Stimulated activated CD8-positive, alpha-beta memory T cell treated with anti-CD3 and anti-CD28 coated beads, Interleukin-2, amount 100 ng/mL, for 48 hours (primary cell): Measurements from ENCODE around the gene UCKL1.

Experiments used
- DNase-seq, 2 donors: peaks; one replicate each; pipeline ENCODE4 v3.0.0-alpha.2; 2020; ENCODE audit warnings: low read depth in 2 of 2

The UCKL1 gene

DNA sequence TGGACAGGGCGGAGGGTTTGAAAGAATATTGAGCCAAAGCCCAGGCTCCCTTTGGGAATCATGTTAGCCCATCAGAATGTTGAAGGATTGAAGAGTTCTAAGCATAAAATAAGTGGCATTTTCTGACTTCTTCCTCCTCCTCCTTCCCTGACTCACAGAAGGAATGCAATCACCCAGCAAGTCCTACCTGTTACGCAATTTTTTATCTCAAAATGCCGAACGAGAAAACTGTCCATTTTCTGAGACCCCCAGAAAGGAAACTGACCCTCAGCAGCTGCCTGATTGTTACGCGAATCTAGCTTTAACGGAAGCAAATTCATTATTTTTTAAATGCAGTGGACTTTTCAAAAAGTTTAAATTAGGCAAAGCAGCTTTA is 66.0 kb downstream of the UCKL1 start:
- no peak for DNase-seq
